HG03159 (cell line): Measurements from ENCODE around the gene OVOL2.

Source experiments
- ATAC-seq: cut with Tn5 transposase; IDR thresholded peaks from one replicate; pipeline ENCODE4 v1.9.1; 2021; ENCODE audit warnings: mild to moderate bottlenecking, moderate library complexity; ENCODE audit not compliant: unreplicated experiment

The OVOL2 gene

DNA sequence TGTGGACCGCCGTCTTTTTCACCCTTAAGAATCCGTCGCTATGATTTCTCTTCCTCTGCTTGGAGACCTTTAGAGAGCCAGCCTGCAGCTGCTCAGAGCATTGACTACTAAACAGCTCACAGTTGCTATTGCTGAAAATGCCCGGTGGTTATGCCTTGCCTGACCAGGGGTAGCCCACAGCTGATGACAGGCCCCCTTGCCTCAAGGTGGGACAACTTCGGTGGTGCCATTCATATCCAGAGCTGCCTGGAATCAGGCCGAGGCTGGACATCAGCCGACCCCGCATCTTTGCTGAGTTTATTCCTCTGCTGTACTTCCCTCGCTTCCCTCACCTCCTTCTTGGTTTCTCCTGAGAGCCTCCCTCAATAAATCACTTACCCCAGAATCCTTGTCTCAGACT, 39.6 kb downstream of the OVOL2 start:
- no peak for ATAC-seq

DNA sequence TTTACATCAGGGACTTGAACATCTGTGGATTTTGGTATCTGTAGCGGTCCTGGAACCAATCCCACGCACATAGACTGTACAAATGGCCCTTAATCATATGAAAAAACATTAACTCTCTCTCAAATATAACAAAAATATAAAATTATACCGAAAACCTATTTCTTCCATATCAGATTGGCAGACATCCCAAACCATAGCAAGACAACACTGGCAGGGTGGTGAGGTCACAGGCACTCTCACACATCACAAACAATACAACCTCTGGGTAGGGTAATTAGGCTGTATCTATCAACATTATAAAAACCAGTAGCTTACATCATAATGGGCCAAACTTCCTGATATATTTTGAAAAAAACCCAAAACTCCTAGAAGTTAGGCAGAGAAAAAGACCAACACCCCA, 40.9 kb downstream of the OVOL2 start:
- ATAC-seq = no peak

DNA sequence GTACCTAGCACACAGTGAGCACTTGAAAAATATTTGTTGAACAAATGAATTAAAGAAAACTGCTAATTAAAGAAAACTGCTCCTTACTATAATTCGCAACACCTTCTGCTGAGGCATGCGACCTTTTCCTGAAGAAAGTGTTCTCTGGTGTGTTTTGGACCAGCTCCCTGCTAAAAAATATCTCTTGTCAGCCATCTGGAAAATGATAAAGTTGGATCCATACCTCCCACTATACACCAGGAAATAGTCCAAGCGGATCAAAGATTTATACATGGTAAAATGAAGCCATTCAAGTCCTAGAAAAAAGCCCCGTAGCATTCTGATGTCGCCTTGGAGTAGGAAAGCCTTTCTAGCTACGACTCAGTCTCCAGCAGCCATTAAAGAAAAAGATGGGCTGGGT, 43.3 kb downstream of the OVOL2 start:
- ATAC-seq = no peak

DNA sequence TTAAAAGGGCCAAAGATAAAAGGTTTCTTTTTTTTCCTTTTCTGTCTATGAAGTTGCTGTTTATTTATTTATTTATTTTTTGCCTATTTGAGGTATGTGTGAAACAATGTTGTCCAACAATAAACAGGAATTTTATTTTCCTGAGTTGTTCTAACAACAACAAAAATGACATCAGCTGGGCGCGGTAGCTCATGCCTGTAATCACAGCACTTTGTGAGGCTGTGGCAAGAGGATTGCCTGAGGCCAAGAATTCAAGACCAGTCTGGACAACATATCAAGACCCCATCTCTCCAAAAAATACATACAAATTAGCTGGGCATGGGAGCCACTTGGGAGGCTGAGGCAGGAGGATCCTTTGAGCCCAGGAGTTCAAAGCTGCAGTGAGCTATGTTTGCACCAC, 44.8 kb downstream of the OVOL2 start:
- ATAC-seq = no peak

DNA sequence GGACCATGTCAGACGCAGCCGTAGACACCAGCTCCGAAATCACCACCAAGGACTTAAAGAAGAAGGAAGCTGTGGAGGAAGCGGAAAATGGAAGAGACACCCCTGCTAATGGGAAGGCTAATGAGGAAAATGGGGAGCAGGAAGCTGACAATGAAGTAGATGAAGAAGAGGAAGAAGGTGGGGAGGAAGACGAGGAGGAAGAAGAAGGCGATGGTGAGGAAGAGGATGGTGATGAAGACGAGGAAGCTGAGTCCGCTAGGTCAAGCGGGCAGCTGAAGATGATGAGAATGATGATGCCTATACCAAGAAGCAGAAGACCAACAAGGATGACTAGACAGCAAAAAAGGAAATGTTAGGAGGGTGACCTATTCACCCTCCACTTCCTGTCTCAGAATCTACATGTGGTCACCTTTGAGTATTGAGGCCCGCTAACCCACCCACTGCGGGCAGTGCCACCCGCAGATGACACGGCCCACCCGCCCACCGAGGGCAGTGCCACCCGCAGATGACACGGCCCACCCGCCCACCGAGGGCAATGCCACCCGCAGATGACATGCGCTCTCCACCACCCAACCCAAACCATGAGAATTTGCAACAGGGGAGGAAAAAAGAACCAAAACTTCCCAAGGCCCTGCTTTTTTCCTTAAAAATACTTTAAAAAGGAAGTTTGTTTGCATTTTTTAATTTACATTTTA, 45.6 kb downstream of the OVOL2 start:
- no peak for ATAC-seq

DNA sequence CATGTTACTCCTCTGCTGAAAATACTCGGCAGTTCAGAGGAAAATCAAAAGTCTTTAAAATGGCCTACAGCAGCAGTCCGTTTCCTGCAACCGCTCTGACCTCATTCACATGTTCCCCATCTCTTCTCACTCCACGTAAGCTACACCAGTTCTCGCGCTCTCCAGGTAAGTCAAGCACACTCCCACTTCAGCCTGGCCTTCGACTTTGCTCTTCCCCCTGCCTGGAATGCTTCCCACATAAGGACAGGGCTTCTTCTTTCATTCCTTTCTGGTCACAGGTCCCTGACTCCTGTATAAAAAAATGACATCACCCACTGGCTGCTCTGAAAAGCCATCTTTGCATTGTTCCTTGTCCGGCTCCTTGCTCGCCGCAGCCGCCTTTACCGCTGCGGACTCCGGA, 46.2 kb downstream of the OVOL2 start:
- no peak for ATAC-seq

DNA sequence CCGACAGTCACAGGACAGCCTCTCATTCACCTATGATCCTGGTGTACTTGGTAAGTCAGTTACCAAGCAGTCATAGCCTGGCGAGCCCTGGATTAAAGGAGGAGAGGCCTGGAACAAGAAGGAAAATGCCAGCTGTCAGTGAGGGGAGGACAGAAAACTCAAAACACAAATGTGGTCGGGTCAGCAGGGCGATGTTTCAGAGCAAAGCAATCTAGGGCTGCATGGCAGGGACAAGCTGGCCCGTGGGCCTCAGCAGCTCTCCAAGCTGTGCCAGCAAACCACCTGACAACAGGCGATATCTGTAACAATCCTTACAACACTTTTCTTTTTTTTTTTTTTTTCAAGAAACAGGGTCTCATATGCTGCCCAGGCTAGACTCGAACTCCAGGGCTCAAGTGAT, 48.6 kb downstream of the OVOL2 start:
- no peak for ATAC-seq

DNA sequence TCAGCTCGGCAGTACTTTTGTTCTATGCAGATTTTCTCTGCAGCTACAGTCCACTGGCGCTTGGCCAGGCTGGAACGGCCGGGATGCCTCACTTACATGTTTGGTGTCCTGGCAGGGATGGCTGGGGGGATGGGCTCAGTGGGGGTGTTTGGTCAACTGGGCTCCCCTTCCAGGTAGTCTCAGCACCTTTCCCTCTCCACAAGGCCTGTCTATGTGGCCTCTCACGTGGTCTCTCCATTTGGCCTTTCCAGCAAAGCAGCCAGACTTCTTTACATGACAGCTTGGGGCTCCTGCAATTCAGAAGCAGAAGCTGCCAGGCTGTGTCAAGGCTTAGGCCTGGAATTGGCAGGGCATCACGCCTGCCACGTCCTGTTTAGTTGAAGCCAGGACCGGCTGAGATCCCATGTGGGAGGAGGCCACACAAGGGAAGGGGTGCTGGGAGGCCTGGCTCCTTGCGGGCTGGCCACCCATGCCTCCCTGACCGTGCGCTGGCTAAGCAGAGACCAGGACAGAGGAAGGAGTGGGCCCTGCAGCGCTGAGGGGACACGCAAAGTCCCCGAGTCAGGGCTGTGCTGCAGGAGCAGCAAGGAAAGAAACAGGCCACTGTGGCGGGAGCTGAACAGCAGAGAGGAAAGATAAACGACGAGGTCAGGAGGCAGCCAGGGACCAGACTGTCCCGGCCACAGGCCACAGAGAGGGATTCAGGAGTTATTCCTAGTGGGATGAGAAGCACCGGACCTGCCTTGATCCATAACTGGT, 50.0 kb downstream of the OVOL2 start:
- ATAC-seq = no peak

DNA sequence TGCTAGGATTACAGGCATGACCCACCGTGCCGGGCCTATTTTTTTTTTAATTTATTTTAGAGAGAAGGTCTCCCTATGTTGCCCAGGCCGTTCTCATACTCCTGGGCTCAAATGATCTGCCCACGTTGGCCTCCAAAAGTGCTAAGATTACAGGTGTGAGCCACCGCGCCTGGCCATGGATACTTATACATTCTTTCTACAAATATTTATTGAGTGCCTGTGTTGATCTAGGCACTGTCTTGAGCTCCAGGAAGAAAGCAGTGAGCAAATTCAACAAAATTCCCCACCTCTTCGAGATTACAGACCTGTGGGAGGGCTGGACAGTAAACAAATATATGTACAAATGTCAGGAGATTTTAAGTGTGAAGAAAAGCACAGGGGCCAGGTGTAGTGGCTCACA, 51.0 kb downstream of the OVOL2 start:
- ATAC-seq = no peak

DNA sequence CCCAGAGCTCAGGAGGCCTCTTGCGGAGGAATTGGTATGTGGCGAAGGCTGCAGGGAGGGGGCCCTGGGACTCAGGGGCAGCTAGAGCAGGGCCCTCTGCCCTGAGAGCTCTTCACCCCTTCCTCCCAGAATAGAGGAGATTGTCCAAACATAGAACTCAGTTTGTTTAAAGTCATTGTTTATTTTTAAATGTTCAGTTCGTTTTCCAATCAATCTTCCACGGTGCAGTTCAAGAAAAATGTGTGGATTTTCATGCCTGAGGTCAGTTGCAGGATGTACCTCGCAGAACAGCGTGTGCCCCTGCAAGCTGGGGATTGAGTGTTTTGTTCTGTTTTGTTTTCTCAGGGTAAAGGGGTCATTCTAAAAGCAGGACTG, 51.7 kb downstream of the OVOL2 start:
- no peak for ATAC-seq

DNA sequence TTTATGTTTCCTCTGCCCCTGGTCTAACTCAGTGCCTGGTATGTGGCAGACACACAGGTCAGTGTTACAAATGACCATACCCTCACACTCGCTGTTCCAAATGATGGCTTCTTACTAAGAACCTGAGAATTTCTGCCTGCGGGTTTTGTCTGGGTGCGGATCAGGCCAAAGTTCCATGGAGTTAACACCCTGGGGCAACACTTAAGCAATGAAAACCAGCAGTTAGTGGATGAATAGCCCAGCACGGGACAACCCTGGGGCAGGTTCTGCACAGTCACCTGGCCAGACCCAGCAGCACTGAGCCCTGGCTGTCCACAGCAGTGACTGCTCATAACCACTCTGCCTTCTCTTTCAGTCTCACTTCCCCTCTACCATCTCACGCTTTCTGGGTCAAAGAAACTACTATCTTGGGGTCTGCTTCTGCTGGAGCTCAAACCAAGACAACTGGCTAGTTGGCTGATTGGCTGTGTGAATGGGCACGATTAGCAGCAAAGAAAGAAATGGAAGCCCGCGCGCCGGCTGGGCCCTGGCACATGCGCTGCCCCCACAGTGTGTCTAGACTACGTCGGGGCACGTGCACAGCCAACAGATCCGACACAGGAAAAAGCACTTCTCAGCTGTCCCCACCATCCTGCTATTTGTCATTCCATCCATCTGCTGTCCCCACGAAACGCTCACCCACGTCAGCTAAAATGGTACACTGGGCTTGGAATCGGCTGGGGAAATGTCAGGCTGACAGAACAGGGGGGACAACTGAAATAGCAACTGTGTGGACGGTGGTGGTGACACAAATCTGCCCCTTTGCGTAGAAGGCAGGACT, 52.3 kb downstream of the OVOL2 start:
- peak; percentile 94 for ATAC-seq

DNA sequence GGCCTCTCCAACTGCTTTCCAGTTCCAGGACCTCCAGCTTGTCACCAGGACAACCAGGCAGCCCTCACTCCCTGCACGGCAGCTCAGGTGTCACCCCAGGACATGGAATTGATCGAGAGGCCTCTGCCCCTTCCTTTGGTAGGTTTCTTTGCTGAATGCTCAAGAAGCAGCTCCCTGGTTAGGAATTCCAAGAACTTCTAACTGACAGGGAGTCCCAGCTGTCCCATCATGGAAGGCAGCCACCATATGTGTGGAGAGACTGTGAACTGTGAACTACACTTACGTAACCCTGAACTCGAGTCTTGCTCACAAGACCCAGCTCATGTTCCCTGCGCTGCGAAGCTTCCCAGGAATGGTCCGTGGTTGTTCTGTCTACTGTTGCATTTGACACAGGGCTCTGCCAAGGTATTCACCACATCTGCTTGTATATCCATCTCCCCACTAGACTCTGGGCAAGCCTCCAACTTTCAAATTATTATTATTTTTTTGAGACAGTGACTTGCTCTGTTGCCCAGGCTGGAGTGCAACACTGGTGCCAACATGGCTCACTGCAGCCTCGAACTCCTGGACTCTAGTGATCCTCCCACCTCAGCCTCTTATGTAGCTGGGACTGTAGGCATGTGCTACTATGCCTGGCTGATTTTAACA, 53.2 kb downstream of the OVOL2 start:
- no peak for ATAC-seq

DNA sequence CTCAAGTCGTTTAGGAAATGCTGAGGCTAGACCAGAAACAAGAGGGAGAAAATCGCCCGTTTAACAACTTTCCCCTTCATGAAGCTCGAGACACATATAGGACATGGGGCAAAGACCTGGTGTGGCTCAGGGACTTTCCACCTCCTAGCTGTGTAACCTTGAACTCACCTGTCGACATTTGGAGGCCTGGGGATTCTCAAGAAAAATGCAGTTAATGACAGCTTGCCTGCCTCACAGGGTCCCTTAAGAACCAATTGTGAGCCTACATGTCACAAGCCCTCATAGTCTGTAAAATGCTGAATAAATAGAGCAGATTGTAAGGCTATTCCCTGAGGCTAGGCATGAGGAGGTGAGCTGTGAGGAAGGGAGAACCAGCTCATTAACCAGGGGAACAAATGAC, 53.8 kb downstream of the OVOL2 start:
- peak; percentile 43 for ATAC-seq

DNA sequence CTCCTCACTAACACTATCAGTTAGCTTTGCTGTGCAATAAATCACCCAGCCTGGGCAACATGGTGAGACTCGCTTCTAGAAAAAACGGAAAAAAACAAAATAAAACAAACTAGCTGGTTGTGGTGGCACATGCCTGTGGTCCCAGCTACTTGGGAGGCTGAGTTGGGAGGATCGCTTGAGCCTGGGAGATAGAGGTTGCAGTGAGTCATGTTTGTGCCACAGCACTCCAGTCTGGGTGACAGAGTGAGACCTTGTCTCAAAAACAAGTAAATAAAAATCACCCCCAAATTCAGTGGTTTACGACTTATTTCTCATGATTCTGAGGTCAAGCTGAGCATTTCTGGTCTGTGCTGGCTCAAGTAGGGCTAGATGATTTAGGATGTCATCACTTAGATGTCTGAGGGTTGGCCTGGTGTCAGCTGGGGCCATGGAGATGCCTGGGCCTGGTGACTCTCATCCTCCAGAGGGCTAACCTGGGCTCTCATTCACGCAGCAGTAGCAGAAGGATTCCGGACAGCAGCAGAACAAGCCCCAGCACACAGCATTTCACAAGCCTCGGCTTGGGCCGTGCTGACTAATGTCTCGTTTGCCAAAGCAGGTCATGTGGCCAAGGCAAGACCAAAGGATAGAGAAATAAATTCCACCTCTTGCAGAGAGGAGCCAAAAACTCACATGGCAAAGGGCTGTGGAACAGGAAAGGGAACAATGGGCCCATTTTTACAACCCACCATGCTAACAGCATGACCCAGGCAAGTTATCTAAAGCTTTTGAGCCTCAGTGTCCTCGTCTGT, 56.4 kb downstream of the OVOL2 start:
- no peak for ATAC-seq

DNA sequence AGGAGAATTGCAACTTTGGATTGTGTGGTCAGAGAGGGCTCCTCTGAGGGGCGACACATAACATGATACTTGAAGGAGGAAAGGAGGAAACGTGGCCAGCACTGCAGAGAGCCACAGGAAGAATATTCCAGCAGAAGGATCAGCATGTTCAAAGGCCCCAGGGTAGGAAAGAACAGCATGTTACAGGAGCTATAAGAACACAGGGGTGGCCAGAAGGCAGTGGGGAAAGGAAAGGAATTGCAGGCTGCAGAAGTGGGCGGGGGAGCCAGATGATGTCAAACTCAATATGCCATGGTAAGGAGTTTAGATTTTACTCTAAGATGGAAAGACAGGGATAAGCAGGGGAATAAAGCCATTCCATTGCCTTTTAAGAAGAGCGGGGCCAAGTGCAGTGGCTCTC, 58.1 kb downstream of the OVOL2 start:
- no peak for ATAC-seq

DNA sequence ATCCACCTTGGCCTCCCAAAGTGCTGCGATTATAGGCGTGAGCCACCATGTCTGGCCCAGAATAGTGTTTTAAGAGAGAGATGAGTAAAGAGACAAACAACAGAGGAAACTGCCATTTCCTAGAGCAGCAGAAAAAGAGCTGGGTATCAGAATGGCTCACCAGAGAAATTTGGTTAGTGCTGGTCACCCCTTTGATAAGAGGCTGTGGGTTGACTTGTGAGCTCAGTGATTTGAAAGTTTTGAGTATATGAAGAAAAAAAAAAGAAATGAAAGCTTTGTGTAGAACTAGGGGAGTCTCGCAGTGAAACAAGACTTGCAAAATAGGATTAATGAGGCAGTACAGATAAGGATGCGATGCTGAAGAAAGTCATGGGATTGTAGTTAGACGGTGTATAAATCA, 59.3 kb downstream of the OVOL2 start:
- ATAC-seq = no peak

DNA sequence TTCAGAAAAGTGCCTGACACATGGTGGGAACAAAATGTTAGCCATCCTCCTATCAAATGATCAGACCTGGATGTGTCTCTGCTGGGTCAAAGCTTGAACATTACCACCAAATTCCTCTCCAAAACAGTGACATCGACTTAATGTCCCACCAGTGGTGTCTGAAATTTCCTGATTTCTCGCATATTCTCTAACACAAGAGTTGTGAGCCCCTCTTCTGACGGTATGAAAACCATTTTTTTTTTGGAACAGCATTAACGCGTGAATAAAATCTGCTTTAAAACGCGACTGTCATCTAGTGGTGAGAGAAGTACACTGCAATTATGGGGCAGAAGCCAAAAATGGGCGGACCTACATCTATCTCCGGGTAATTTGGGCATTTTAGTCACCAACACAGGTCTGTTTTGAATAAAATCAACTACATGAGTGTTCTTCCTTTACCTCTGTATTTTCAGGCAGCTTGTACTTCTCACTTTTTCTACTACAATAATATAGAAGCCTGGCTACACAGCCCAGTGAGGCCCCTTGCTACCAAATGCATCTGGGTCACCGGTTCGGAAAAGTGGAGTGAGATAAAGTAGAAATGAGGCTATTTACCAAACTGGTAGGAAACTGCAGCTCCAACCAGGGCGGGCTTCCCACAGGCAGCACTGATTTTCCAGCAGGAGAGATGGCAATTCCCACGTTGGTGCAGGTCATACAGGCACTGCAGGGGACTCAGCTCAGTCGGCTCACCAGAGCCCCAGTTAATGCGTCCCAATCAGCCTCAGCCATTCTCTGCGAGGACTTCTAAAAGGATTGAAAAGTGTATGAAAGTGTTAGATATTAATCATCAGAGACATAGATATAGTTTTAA, 61.5 kb downstream of the OVOL2 start:
- ATAC-seq = peak; percentile 54

DNA sequence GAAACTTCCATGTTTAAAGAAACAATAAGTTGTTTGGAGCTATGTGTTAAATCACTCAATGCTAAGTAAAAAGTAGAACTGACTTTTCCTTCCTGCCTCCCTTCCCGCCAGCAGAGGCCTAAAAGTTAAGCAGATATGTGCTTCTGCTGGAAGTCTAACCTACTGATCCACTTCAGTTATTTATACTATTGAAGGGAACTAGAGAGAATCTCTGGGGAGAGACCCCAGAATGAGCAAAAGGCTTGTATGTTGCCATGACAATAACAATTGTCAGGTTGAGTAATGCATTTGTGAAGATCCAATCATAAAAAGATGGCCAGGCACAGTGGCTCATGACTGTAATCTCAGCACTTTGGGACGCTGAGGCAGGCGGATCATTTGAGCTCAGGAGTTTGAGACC, 64.2 kb downstream of the OVOL2 start:
- no peak for ATAC-seq

DNA sequence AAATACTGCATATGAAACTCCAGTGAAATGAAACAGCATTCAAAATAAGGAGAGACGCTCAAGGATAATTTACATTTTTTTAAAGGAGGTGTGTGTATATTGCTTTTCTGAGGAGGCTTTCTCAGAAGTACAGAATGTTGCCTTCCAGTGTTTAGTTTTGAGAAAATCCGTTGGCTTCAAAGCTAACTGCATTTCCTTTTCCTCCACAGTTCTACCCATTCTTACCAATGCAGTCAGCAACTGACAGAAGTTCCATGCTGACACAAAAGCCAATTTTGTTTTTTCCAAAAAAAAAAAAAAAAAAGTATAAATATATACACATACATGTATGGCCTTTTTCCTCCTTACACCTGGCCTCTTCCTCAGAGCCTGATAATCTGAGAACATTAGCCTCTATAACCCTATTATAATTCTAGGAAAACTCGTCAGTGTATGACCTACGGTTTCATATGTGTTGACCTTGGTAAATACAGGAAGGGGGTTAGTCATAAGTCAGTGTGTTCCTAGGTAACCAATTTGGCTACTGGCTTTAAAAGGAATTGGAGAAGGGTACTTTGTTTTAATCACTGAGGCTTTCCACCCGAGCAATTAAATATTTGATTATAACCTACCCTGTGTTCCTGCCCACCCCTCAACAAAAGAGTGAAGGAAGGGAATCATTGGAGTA, 64.7 kb downstream of the OVOL2 start:
- no peak for ATAC-seq
